MM.1S (cell line): Measurements from ENCODE around the gene CYP8B1.

Source experiments
- EZH2 ChIP-seq: fragments of 300-600 bp; sonication (generic); optimal IDR thresholded peaks from 2 replicates; pipeline ENCODE3; 2017; ENCODE audit warnings: low read depth, mild to moderate bottlenecking, antibody characterized with exemption, low read length, mixed read lengths
- EZH2phosphoT487 ChIP-seq: fragments of 300-600 bp; sonication (generic); IDR thresholded peaks from 2 replicates; pipeline ENCODE4 v1.6.1; 2018; ENCODE audit warnings: antibody characterized with exemption, low read length
- TF ChIP-seq, protein P1 (sequence below): fragments of 300-600 bp; sonication (generic); IDR thresholded peaks from 2 replicates; pipeline ENCODE4 v1.5.1; 2016; ENCODE audit warnings: antibody characterized with exemption, low read length, mixed read lengths

DNA sequence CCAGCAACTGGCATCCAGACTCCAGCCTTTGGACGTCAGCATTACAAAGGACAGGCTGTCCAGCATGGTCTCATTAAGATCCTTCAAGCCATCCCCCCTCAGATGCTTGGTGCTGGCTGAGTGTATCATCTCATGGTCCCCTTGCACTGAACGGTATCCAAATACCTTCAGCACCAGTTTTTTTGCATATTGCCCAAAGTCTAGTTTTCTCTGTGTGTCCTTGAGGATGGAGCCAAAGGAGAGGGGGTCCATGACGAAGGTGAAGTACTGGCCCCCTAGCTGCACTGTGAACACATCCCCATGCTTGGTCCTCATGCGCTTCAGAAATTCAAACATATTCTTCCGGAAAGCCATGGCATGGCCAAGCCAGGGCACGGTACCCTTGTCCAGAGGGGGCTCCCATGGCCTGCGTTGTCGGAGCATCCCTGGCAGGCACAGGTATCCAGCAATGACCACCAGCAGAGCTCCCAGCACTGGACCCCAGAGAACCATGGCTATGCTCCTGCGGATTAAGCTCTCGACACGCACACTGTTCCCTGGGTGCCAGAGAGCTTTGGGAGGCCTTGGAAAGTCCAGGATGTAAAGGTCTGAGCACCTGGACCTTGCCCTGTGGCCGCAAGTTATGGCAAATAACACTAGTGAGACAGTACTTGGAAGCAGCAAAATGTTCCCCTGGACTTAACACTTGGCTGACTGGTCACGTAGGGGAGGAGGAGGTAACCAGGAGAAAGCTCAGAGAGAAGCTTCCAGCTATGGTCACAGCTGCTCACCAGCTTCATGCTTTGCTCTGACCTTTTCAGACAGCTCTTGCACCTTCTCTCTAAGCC, at the start of gene CYP8B1:
- TF ChIP-seq, protein P1, sequence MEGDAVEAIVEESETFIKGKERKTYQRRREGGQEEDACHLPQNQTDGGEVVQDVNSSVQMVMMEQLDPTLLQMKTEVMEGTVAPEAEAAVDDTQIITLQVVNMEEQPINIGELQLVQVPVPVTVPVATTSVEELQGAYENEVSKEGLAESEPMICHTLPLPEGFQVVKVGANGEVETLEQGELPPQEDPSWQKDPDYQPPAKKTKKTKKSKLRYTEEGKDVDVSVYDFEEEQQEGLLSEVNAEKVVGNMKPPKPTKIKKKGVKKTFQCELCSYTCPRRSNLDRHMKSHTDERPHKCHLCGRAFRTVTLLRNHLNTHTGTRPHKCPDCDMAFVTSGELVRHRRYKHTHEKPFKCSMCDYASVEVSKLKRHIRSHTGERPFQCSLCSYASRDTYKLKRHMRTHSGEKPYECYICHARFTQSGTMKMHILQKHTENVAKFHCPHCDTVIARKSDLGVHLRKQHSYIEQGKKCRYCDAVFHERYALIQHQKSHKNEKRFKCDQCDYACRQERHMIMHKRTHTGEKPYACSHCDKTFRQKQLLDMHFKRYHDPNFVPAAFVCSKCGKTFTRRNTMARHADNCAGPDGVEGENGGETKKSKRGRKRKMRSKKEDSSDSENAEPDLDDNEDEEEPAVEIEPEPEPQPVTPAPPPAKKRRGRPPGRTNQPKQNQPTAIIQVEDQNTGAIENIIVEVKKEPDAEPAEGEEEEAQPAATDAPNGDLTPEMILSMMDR: no peak
- TF ChIP-seq EZH2phosphoT487 (no peak), EZH2 (no peak)
